Measurements from ENCODE around the gene SMTNL2.
"Not testable (repeated sequence)": the region's sequence is repeated elsewhere in the genome, so short reads cannot be mapped to it uniquely, and the experiment has no call there.

SMTNL2 gene

GRCh38 chr17:4605826-4606225 lies 21.5 kb downstream of the SMTNL2 start:
- no peak for DNase-seq

- no peak for DNase-seq
Observed at GRCh38 chr17:4607261-4607741, 23.0 kb downstream of the SMTNL2 start.

GRCh38 chr17:4607773-4608187 lies 23.5 kb downstream of the SMTNL2 start:
- DNase-seq: no peak

- DNase-seq: no peak
Observed at GRCh38 chr17:4609761-4610160, 25.4 kb downstream of the SMTNL2 start.

- DNase-seq: no peak
Observed at GRCh38 chr17:4610162-4610561, 25.8 kb downstream of the SMTNL2 start.

GRCh38 chr17:4610656-4611055 lies 26.3 kb downstream of the SMTNL2 start:
- DNase-seq: no peak

- DNase-seq: no peak
Observed at GRCh38 chr17:4616476-4616875, 32.1 kb downstream of the SMTNL2 start.

- no peak for DNase-seq
Observed at GRCh38 chr17:4617090-4617489, 32.8 kb downstream of the SMTNL2 start.

- no peak for DNase-seq
Observed at GRCh38 chr17:4617590-4618351, 33.4 kb downstream of the SMTNL2 start.

GRCh38 chr17:4620531-4621101 lies 36.3 kb downstream of the SMTNL2 start:
- no peak for DNase-seq

GRCh38 chr17:4622375-4622774 lies 38.0 kb downstream of the SMTNL2 start:
- DNase-seq: no peak

- DNase-seq: no peak
Observed at GRCh38 chr17:4623249-4623648, 38.9 kb downstream of the SMTNL2 start.

GRCh38 chr17:4624451-4624911 lies 40.2 kb downstream of the SMTNL2 start:
- not testable (repeated sequence) for DNase-seq

GRCh38 chr17:4625181-4625617 lies 40.9 kb downstream of the SMTNL2 start:
- no peak for DNase-seq

GRCh38 chr17:4626734-4627256 lies 42.5 kb downstream of the SMTNL2 start:
- no peak for DNase-seq

- DNase-seq: no peak
Observed at GRCh38 chr17:4631431-4631830, 47.1 kb downstream of the SMTNL2 start.

GRCh38 chr17:4631836-4632580 lies 47.7 kb downstream of the SMTNL2 start:
- DNase-seq: no peak

GRCh38 chr17:4632581-4632920 lies 48.2 kb downstream of the SMTNL2 start:
- DNase-seq: no peak

GRCh38 chr17:4633643-4634042 lies 49.3 kb downstream of the SMTNL2 start:
- DNase-seq: no peak

GRCh38 chr17:4634976-4635375 lies 50.6 kb downstream of the SMTNL2 start:
- DNase-seq: no peak

- DNase-seq: no peak
Observed at GRCh38 chr17:4635823-4636375, 51.6 kb downstream of the SMTNL2 start.

- DNase-seq: no peak
Observed at GRCh38 chr17:4636474-4637100, 52.3 kb downstream of the SMTNL2 start.

GRCh38 chr17:4638766-4639165 lies 54.4 kb downstream of the SMTNL2 start:
- not testable (repeated sequence) for DNase-seq
